Measurements from ENCODE around the gene PIP5K1B. TPM values are rescaled to one million over a fixed set of nuclear protein-coding genes. Genes with fewer than 3 reads are reported as not detected.
A peak's percentile ranks its signal among the peaks of the same experiment; 100 is the strongest.

PIP5K1B gene
- total RNA-seq, 1 experiment from 2014 or later: 5.2 TPM

GRCh38 chr9:68878450-68878849 lies 173.4 kb downstream of the PIP5K1B start (continued):
- no peak for TF ChIP-seq GTF2I (CRISPR knock-in tag; conservative IDR thresholded peaks at IDR 0.05)
- TF ChIP-seq, protein P1, sequence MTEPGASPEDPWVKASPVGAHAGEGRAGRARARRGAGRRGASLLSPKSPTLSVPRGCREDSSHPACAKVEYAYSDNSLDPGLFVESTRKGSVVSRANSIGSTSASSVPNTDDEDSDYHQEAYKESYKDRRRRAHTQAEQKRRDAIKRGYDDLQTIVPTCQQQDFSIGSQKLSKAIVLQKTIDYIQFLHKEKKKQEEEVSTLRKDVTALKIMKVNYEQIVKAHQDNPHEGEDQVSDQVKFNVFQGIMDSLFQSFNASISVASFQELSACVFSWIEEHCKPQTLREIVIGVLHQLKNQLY (CRISPR knock-in tag; IDR thresholded peaks at IDR 0.05): no peak

DNA sequence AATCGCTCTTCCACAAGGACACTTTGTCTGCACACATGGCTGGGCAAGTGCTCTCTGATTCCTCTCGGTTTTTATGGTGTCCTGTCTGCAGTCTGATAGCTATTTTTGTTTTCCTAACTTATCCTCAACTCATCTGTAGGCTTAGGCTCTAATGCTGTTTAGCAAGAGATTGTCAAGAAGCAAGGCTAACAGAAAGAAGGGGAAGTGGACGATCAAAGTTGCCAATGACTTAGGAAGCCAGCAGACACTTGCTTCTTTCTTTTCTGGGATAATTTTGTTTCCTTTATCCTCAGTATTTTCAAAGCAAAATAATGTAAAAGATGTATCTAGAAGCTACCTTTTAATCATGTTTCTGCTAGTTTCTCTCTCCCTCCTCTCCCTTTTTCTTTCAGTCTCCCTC lies 178.2 kb downstream of the PIP5K1B start:
- H3K36me3 Mint-ChIP-seq: peaks cover 6% of the 10 kb centered on the region; the same call in 1 of the 2 replicates
- H3K9me3 Mint-ChIP-seq: peaks cover 7% of the 10 kb centered on the region
- H3K27ac Mint-ChIP-seq: peak overlapping the region; percentile 67; the same call in 1 of the 2 replicates
- no peaks in the 10 kb centered on the region for H3K27me3 Mint-ChIP-seq (ENCODE audit: low read depth)
- TF ChIP-seq CREB1 (CRISPR knock-in tag; IDR thresholded peaks at IDR 0.05): no peak
- no peak for TF ChIP-seq NFYB (CRISPR knock-in tag; conservative IDR thresholded peaks at IDR 0.05; ENCODE audit: low read depth)
- TF ChIP-seq KAT7 (CRISPR knock-in tag; IDR thresholded peaks at IDR 0.05; ENCODE audit: borderline replicate concordance): no peak
- no peak for TF ChIP-seq GRHL2 (CRISPR knock-in tag; IDR thresholded peaks at IDR 0.05; ENCODE audit: insufficient replicate concordance, severe bottlenecking)
- TF ChIP-seq ZNF219 (CRISPR knock-in tag; IDR thresholded peaks at IDR 0.05; ENCODE audit: borderline replicate concordance): no peak
- TF ChIP-seq ZNF396 (CRISPR knock-in tag; IDR thresholded peaks at IDR 0.05; ENCODE audit: borderline replicate concordance): no peak
- no peak for TF ChIP-seq ERG (CRISPR knock-in tag; IDR thresholded peaks at IDR 0.05)
- TF ChIP-seq SMAD3 (CRISPR knock-in tag; IDR thresholded peaks at IDR 0.05; ENCODE audit: borderline replicate concordance): no peak
- no peak for TF ChIP-seq EMX1 (CRISPR knock-in tag; IDR thresholded peaks at IDR 0.05)
- TF ChIP-seq ZNF425 (CRISPR knock-in tag; conservative IDR thresholded peaks at IDR 0.05): no peak
- TF ChIP-seq ZNF121 (CRISPR knock-in tag; IDR thresholded peaks at IDR 0.05): no peak
- no peak for ATAC-seq
- ChIA-PET POLR2A (no interaction called here), CTCF (no interaction called here)
- no peak overlapping the region for H3K4me3 Mint-ChIP-seq
- peaks cover 25% of the 10 kb centered on the region for H3K4me1 Mint-ChIP-seq
- no peak for DNase-seq (ENCODE audit: low spot score)

DNA sequence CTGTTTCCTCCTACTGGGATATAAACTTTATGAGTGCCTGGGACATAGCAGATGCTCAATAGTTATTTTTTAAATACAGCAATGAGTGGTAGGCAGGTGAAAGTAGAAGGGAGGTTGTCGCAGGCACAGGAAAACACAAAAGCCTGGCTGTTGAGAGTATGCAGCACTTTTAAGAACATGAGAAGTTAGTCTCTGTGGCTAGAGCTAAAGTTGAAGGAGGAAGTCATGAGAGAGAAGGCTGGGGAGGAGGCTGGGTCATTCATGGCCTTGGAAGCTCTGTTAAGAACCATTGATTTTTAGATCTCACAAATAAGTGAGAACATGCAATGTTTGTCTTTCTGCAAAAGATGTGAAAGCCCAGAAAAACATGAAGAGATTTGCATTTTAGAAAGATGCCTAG lies 182.2 kb downstream of the PIP5K1B start:
- Mint-ChIP-seq H3K4me1 (peaks cover 11% of the 10 kb centered on the region), H3K36me3 (no peaks in the 10 kb centered on the region), H3K9me3 (no peaks in the 10 kb centered on the region), H3K4me3 (no peak overlapping the region), H3K27me3 (ENCODE audit: low read depth) (no peaks in the 10 kb centered on the region), H3K27ac (no peak overlapping the region)
- no peak for TF ChIP-seq NFYB (CRISPR knock-in tag; conservative IDR thresholded peaks at IDR 0.05; ENCODE audit: low read depth)
- no peak for TF ChIP-seq IRF1 (CRISPR knock-in tag; IDR thresholded peaks at IDR 0.05)
- DNase-seq (ENCODE audit: low spot score) (no peak), ATAC-seq (no peak)
- ChIA-PET POLR2A (no interaction called here), CTCF (no interaction called here)

DNA sequence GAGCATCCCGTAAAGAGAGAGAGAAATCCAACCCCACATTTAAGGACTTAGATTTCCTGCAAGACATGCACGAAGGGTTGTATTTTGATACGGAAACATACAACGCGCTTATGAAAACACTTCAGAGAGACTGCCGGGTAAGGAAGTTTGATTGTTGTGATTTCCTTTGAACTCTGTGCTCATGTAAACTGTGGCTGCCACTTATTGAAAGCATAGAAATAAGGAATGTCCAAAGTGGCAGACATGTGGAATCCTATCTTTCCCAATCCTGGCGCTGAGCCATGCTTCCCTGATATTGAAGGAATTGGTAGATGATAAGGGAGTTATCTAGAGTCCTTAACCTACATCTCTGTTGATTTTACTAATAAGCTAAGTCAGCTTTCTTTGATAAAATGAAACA lies 189.5 kb downstream of the PIP5K1B start:
- H3K9me3 Mint-ChIP-seq: no peaks in the 10 kb centered on the region
- ATAC-seq (no peak), DNase-seq (ENCODE audit: low spot score) (no peak)
- CTCF ChIA-PET: no interaction called here
- H3K27me3 Mint-ChIP-seq (ENCODE audit: low read depth): no peaks in the 10 kb centered on the region
- H3K4me1 Mint-ChIP-seq: peaks cover 33% of the 10 kb centered on the region
- no peak overlapping the region; the same call in 1 of the 2 replicates for H3K27ac Mint-ChIP-seq
- no peak overlapping the region for H3K4me3 Mint-ChIP-seq
- POLR2A ChIA-PET: no interaction called here
- H3K36me3 Mint-ChIP-seq: no peaks in the 10 kb centered on the region
- TF ChIP-seq JUN (CRISPR knock-in tag; IDR thresholded peaks at IDR 0.05): no peak
- TF ChIP-seq ZBTB43 (CRISPR knock-in tag; IDR thresholded peaks at IDR 0.05): no peak
- TF ChIP-seq STAT6 (CRISPR knock-in tag; conservative IDR thresholded peaks at IDR 0.05; ENCODE audit: low read depth): no peak
- no peak for TF ChIP-seq GTF2I (CRISPR knock-in tag; conservative IDR thresholded peaks at IDR 0.05)
- no peak for TF ChIP-seq ZNF396 (CRISPR knock-in tag; IDR thresholded peaks at IDR 0.05; ENCODE audit: borderline replicate concordance)
- no peak for TF ChIP-seq OVOL2 (CRISPR knock-in tag; IDR thresholded peaks at IDR 0.05; ENCODE audit: borderline replicate concordance)

Data from WTC11 (cell line).